Ishikawa (cell line): ENCODE data around the gene KCNC1.

Experiments
- CEBPB ChIP-seq: IDR thresholded peaks from 2 replicates; pipeline ENCODE4 v1.6.1; 2012
- CREB1 ChIP-seq: IDR thresholded peaks from 2 replicates; pipeline ENCODE4 v1.6.1; 2012; ENCODE audit warnings: low read depth
- EGR1 ChIP-seq: IDR thresholded peaks from 2 replicates; pipeline ENCODE4 v1.6.1; 2012
- EP300 ChIP-seq: IDR thresholded peaks from 2 replicates; pipeline ENCODE4 v1.6.1; 2012; ENCODE audit warnings: borderline replicate concordance
- NFIC ChIP-seq: IDR thresholded peaks from 2 replicates; pipeline ENCODE4 v1.6.1; 2012
- YY1 ChIP-seq: IDR thresholded peaks from 2 replicates; pipeline ENCODE4 v1.6.1; 2012; ENCODE audit warnings: low read depth
- ZBTB7A ChIP-seq: IDR thresholded peaks from 2 replicates; pipeline ENCODE4 v1.6.1; 2012; ENCODE audit warnings: low read depth
- TF ChIP-seq, protein P1 (sequence below): IDR thresholded peaks from 2 replicates; pipeline ENCODE4 v1.6.1; 2012
- TF ChIP-seq, protein P2 (sequence below): IDR thresholded peaks from 2 replicates; pipeline ENCODE4 v1.6.1; 2012; ENCODE audit warnings: low read depth, mild to moderate bottlenecking

DNA sequence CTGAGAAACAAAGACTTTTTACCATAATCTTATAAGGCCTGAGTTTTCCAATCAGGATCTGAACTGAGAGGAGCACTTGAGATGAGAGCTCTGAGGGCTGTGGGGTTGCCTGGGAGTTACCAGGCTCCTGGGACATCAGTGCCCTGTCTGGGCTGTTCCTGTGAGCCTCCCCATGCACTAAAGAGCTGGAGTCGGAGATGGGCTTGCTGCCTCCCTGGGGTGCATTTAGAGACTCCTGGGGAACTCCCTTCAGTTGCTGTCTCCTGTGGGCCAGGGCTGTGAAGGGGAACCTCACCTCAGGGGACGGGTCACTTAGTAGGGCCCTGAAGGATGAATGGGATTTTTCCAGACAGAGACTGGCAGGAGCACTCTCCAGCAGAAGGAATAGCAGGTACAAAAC is 33.3 kb downstream of the KCNC1 start:
- TF ChIP-seq YY1 (no peak), CEBPB (no peak), ZBTB7A (no peak), EP300 (no peak), CREB1 (no peak), EGR1 (no peak), NFIC (no peak)
- TF ChIP-seq, protein P1, sequence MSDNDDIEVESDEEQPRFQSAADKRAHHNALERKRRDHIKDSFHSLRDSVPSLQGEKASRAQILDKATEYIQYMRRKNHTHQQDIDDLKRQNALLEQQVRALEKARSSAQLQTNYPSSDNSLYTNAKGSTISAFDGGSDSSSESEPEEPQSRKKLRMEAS: no peak
- TF ChIP-seq, protein P2, sequence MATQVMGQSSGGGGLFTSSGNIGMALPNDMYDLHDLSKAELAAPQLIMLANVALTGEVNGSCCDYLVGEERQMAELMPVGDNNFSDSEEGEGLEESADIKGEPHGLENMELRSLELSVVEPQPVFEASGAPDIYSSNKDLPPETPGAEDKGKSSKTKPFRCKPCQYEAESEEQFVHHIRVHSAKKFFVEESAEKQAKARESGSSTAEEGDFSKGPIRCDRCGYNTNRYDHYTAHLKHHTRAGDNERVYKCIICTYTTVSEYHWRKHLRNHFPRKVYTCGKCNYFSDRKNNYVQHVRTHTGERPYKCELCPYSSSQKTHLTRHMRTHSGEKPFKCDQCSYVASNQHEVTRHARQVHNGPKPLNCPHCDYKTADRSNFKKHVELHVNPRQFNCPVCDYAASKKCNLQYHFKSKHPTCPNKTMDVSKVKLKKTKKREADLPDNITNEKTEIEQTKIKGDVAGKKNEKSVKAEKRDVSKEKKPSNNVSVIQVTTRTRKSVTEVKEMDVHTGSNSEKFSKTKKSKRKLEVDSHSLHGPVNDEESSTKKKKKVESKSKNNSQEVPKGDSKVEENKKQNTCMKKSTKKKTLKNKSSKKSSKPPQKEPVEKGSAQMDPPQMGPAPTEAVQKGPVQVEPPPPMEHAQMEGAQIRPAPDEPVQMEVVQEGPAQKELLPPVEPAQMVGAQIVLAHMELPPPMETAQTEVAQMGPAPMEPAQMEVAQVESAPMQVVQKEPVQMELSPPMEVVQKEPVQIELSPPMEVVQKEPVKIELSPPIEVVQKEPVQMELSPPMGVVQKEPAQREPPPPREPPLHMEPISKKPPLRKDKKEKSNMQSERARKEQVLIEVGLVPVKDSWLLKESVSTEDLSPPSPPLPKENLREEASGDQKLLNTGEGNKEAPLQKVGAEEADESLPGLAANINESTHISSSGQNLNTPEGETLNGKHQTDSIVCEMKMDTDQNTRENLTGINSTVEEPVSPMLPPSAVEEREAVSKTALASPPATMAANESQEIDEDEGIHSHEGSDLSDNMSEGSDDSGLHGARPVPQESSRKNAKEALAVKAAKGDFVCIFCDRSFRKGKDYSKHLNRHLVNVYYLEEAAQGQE: no peak
